Measurements from ENCODE around the gene CFDP1.

The CFDP1 gene

GRCh38 chr16:75413951-75414350, 19.4 kb downstream of the CFDP1 start (continued):
- TF ChIP-seq ZSCAN5A (tag by site-specific recombination; IDR thresholded peaks at IDR 0.05) (no peak), EGR2 (tag by site-specific recombination; IDR thresholded peaks at IDR 0.05; ENCODE audit: low read depth) (no peak)
- TF ChIP-seq, protein P1, sequence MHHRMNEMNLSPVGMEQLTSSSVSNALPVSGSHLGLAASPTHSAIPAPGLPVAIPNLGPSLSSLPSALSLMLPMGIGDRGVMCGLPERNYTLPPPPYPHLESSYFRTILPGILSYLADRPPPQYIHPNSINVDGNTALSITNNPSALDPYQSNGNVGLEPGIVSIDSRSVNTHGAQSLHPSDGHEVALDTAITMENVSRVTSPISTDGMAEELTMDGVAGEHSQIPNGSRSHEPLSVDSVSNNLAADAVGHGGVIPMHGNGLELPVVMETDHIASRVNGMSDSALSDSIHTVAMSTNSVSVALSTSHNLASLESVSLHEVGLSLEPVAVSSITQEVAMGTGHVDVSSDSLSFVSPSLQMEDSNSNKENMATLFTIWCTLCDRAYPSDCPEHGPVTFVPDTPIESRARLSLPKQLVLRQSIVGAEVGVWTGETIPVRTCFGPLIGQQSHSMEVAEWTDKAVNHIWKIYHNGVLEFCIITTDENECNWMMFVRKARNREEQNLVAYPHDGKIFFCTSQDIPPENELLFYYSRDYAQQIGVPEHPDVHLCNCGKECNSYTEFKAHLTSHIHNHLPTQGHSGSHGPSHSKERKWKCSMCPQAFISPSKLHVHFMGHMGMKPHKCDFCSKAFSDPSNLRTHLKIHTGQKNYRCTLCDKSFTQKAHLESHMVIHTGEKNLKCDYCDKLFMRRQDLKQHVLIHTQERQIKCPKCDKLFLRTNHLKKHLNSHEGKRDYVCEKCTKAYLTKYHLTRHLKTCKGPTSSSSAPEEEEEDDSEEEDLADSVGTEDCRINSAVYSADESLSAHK (tag by site-specific recombination; IDR thresholded peaks at IDR 0.05), result no peak

GRCh38 chr16:75406943-75407342, 26.4 kb downstream of the CFDP1 start:
- Histone ChIP-seq H3K4me3 (ENCODE audit: low read depth, low read length) (no peak overlapping the region), H3K4me1 (ENCODE audit: control insufficient read depth, insufficient read depth, low read length) (no peaks in the 10 kb centered on the region), H3K27ac (ENCODE audit: extremely low read depth, low read depth, low read length) (no peak overlapping the region), H3K36me3 (ENCODE audit: control insufficient read depth in 2 of 2, insufficient read depth in 1 of 2, low read length in 2 of 2) (peaks cover 32 to 38% of the 10 kb centered on the region in 2 experiments; a peak in 2 of 3 replicates), H3K9me3 (ENCODE audit: control insufficient read depth, insufficient read depth, low read depth, low read length) (no peaks in the 10 kb centered on the region)
- ChIA-PET CTCF (interaction anchor here (0.8 kb wide), 1 partner anchor 58 kb away, joined by 3 read pairs; the partner anchor contains the start of gene TMEM170A), POLR2A (no interaction called here)
- TF ChIP-seq, protein P2, sequence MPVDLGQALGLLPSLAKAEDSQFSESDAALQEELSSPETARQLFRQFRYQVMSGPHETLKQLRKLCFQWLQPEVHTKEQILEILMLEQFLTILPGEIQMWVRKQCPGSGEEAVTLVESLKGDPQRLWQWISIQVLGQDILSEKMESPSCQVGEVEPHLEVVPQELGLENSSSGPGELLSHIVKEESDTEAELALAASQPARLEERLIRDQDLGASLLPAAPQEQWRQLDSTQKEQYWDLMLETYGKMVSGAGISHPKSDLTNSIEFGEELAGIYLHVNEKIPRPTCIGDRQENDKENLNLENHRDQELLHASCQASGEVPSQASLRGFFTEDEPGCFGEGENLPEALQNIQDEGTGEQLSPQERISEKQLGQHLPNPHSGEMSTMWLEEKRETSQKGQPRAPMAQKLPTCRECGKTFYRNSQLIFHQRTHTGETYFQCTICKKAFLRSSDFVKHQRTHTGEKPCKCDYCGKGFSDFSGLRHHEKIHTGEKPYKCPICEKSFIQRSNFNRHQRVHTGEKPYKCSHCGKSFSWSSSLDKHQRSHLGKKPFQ (tag by site-specific recombination; IDR thresholded peaks at IDR 0.05), result no peak
- TF ChIP-seq, protein P3, sequence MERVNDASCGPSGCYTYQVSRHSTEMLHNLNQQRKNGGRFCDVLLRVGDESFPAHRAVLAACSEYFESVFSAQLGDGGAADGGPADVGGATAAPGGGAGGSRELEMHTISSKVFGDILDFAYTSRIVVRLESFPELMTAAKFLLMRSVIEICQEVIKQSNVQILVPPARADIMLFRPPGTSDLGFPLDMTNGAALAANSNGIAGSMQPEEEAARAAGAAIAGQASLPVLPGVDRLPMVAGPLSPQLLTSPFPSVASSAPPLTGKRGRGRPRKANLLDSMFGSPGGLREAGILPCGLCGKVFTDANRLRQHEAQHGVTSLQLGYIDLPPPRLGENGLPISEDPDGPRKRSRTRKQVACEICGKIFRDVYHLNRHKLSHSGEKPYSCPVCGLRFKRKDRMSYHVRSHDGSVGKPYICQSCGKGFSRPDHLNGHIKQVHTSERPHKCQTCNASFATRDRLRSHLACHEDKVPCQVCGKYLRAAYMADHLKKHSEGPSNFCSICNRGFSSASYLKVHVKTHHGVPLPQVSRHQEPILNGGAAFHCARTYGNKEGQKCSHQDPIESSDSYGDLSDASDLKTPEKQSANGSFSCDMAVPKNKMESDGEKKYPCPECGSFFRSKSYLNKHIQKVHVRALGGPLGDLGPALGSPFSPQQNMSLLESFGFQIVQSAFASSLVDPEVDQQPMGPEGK (tag by site-specific recombination; IDR thresholded peaks at IDR 0.05), result no peak
- no peak for TF ChIP-seq ZNF248 (tag by site-specific recombination; IDR thresholded peaks at IDR 0.05)
- TF ChIP-seq ZNF600 (tag by site-specific recombination; IDR thresholded peaks at IDR 0.05), result no peak
- TF ChIP-seq ZSCAN30 (tag by site-specific recombination; IDR thresholded peaks at IDR 0.05), result no peak
- TF ChIP-seq BCL11B (tag by site-specific recombination; IDR thresholded peaks at IDR 0.05; ENCODE audit: low read depth), result no peak
- TF ChIP-seq ZNF292 (tag by site-specific recombination; IDR thresholded peaks at IDR 0.05; ENCODE audit: borderline replicate concordance, low read depth), result no peak
- TF ChIP-seq SALL2 (tag by site-specific recombination; IDR thresholded peaks at IDR 0.05; ENCODE audit: borderline replicate concordance), result no peak
- no peak for TF ChIP-seq ZNF664 (tag by site-specific recombination; IDR thresholded peaks at IDR 0.05)
- TF ChIP-seq ZNF202 (tag by site-specific recombination; IDR thresholded peaks at IDR 0.05; ENCODE audit: borderline replicate concordance), result no peak
- no peak for TF ChIP-seq ZNF488 (tag by site-specific recombination; IDR thresholded peaks at IDR 0.05)
- TF ChIP-seq, protein P4, sequence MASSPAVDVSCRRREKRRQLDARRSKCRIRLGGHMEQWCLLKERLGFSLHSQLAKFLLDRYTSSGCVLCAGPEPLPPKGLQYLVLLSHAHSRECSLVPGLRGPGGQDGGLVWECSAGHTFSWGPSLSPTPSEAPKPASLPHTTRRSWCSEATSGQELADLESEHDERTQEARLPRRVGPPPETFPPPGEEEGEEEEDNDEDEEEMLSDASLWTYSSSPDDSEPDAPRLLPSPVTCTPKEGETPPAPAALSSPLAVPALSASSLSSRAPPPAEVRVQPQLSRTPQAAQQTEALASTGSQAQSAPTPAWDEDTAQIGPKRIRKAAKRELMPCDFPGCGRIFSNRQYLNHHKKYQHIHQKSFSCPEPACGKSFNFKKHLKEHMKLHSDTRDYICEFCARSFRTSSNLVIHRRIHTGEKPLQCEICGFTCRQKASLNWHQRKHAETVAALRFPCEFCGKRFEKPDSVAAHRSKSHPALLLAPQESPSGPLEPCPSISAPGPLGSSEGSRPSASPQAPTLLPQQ (tag by site-specific recombination; IDR thresholded peaks at IDR 0.05), result no peak
- no peak for TF ChIP-seq ZNF23 (tag by site-specific recombination; IDR thresholded peaks at IDR 0.05; ENCODE audit: borderline replicate concordance)
- no peak for TF ChIP-seq ZNF121 (tag by site-specific recombination; IDR thresholded peaks at IDR 0.05)
- TF ChIP-seq ZNF571 (tag by site-specific recombination; IDR thresholded peaks at IDR 0.05), result no peak
- TF ChIP-seq SP2 (tag by site-specific recombination; IDR thresholded peaks at IDR 0.05), result no peak
- TF ChIP-seq ZNF37A (tag by site-specific recombination; IDR thresholded peaks at IDR 0.05), result no peak
- TF ChIP-seq ZNF239 (tag by site-specific recombination; IDR thresholded peaks at IDR 0.05), result no peak
